Peyer's patch (tissue), 4 donors: ENCODE measurements around the gene SLCO4A1. TPM values are rescaled to one million over a fixed set of nuclear protein-coding genes. Genes with fewer than 3 reads are reported as not detected.

Source experiments
- DNase-seq, 3 donors: peaks; one replicate each; pipeline ENCODE4 v3.0.0-alpha.2; 2017 to 2019
- H3K27ac ChIP-seq, 4 donors: fragments of 200-600 bp; sonication (generic); one replicate each; pipeline ENCODE4 v1.5.1; 2016 to 2019
- H3K27me3 ChIP-seq, 2 donors: fragments of 200-600 bp; sonication (generic); one replicate each; pipeline ENCODE4 v1.5.1; 2019
- H3K36me3 ChIP-seq, 3 donors: fragments of 200-600 bp; sonication (generic); one replicate each; pipeline ENCODE4 v1.5.1; 2016 to 2019
- H3K4me1 ChIP-seq, 4 donors: fragments of 200-600 bp; sonication (generic); one replicate each; pipeline ENCODE4 v1.5.1; 2016 to 2019
- H3K4me3 ChIP-seq, 4 donors: fragments of 200-600 bp; sonication (generic); 1 replicate in 3 of 4; 2 replicates in 1 of 4; pipeline ENCODE4 v1.5.1; 2016 to 2019; ENCODE audit warnings: mild to moderate bottlenecking in 1 of 4
- H3K9me3 ChIP-seq, 4 donors: fragments of 200-600 bp; sonication (generic); one replicate each; pipeline ENCODE4 v1.5.1; 2016 to 2019; ENCODE audit warnings: mild to moderate bottlenecking in 1 of 4
- CTCF ChIP-seq, 6 experiments: fragments of 450-650 bp in 4 of 6; fragments of 200-600 bp in 2 of 6; sonication (generic) in 1 of 6; IDR thresholded peaks; one replicate each; pipeline ENCODE4 v1.5.1; 2017 to 2019; ENCODE audit warnings: antibody characterized with exemption in 6 of 6, mild to moderate bottlenecking in 3 of 6, moderate library complexity in 1 of 6
- POLR2A ChIP-seq, 2 donors: fragments of 450-650 bp; IDR thresholded peaks; one replicate each; pipeline ENCODE4 v1.5.1; 2017; ENCODE audit warnings: antibody characterized with exemption in 2 of 2, mild to moderate bottlenecking in 2 of 2, moderate library complexity in 2 of 2
- total RNA-seq, 4 donors: library from RNA; depleted of rRNA; stranded (reverse); fragments of >200 nt; gene quantifications; one replicate each; pipeline ENCODE4 v1.1.0, GENCODE V29; 2016

SLCO4A1 gene
- total RNA-seq, 4 donors from 2014 or later = 6.7 to 42.9 (median 28.5) TPM

GRCh38 chr20:62622178-62622876 is 20.0 kb upstream of the SLCO4A1 start:
- Histone ChIP-seq H3K27me3 (no peaks in the 10 kb centered on the region), H3K4me1 (peaks cover 21 to 36% (median 33%) of the 10 kb centered on the region in 4 donors), H3K9me3 (no peaks in the 10 kb centered on the region), H3K4me3 (no peak overlapping the region), H3K36me3 (no peaks in the 10 kb centered on the region), H3K27ac (peak overlapping the region in 3 of 4 donors; percentile 91 to 99 (median 92))
- TF ChIP-seq CTCF (IDR thresholded peaks at IDR 0.05) = no peak
- no peak for TF ChIP-seq POLR2A (IDR thresholded peaks at IDR 0.05)
- DNase-seq = no peak

- Histone ChIP-seq H3K27me3 (no peaks in the 10 kb centered on the region), H3K9me3 (no peaks in the 10 kb centered on the region), H3K4me1 (peaks cover 21 to 36% (median 30%) of the 10 kb centered on the region in 4 donors), H3K36me3 (no peaks in the 10 kb centered on the region), H3K4me3 (peak overlapping the region in 2 of 4 donors; percentile 21 to 37), H3K27ac (peak overlapping the region; percentile 91 to 99 (median 92))
- TF ChIP-seq POLR2A (IDR thresholded peaks at IDR 0.05) (no peak), CTCF (IDR thresholded peaks at IDR 0.05) (no peak)
- no peak for DNase-seq
These were observed 19.3 kb upstream of the SLCO4A1 start for GRCh38 chr20:62622877-62623487.

- TF ChIP-seq CTCF (IDR thresholded peaks at IDR 0.05) (no peak), POLR2A (IDR thresholded peaks at IDR 0.05) (peak; percentile 66 to 84)
- Histone ChIP-seq H3K4me1 (peaks cover 17 to 36% (median 27%) of the 10 kb centered on the region in 4 donors), H3K9me3 (no peaks in the 10 kb centered on the region), H3K27ac (peak overlapping the region; percentile 91 to 99 (median 92)), H3K4me3 (peak overlapping the region; percentile 6 to 40 (median 32)), H3K36me3 (no peaks in the 10 kb centered on the region), H3K27me3 (no peaks in the 10 kb centered on the region)
- DNase-seq = peak; percentile 99 to 100 (median 99)
These were observed 18.6 kb upstream of the SLCO4A1 start for GRCh38 chr20:62623488-62624324.

- TF ChIP-seq POLR2A (IDR thresholded peaks at IDR 0.05) (no peak), CTCF (IDR thresholded peaks at IDR 0.05) (peak in 5 of 6 experiments; percentile 41 to 70 (median 56))
- Histone ChIP-seq H3K4me1 (peaks cover 11 to 37% (median 27%) of the 10 kb centered on the region in 4 donors), H3K27me3 (no peaks in the 10 kb centered on the region), H3K27ac (peak overlapping the region; percentile 91 to 99 (median 92)), H3K4me3 (peak overlapping the region; percentile 6 to 40 (median 32)), H3K36me3 (no peaks in the 10 kb centered on the region), H3K9me3 (no peaks in the 10 kb centered on the region)
- DNase-seq = peak; percentile 53 to 89 (median 81)
These were observed 18.0 kb upstream of the SLCO4A1 start for GRCh38 chr20:62624325-62624690.

- no peak overlapping the region for H3K4me3 ChIP-seq
These were observed 17.4 kb upstream of the SLCO4A1 start for GRCh38 chr20:62624719-62625453.

More at GRCh38 chr20:62624719-62625453, 17.4 kb upstream of the SLCO4A1 start:
- H3K9me3 ChIP-seq = no peaks in the 10 kb centered on the region
- H3K27ac ChIP-seq = peak overlapping the region; percentile 91 to 99 (median 92)
- H3K27me3 ChIP-seq = no peaks in the 10 kb centered on the region
- H3K36me3 ChIP-seq = no peaks in the 10 kb centered on the region
- peaks cover 10 to 37% (median 27%) of the 10 kb centered on the region in 4 donors for H3K4me1 ChIP-seq
- TF ChIP-seq CTCF (IDR thresholded peaks at IDR 0.05) (no peak), POLR2A (IDR thresholded peaks at IDR 0.05) (peak in 1 of 2 donors; percentile 25)
- no peak for DNase-seq
